ENCODE data around the gene DEFB129.
"Not testable (repeated sequence)": the region's sequence is repeated elsewhere in the genome, so short reads cannot be mapped to it uniquely, and the experiment has no call there.

Gene DEFB129

GRCh38 chr20:226958-227357 is at the start of gene DEFB129:
Gene DEFB129, plus strand, starts transcription at chr20:227258. Its CDS starts 31 bp downstream, at chr20:227289.
- DNase-seq, result no peak

- DNase-seq, result no peak
Observed at GRCh38 chr20:184288-184687, 42.8 kb upstream of the DEFB129 start.

GRCh38 chr20:187733-188132 is 39.3 kb upstream of the DEFB129 start:
- no peak for DNase-seq

GRCh38 chr20:189611-190010 is 37.4 kb upstream of the DEFB129 start, which contains the start of gene DEFB128:
Gene DEFB128, minus strand, starts transcription at chr20:189711. Its CDS starts 88 bp downstream, at chr20:189623.
- no peak for DNase-seq

GRCh38 chr20:198225-198624 is 28.8 kb upstream of the DEFB129 start:
- no peak for DNase-seq

- no peak for DNase-seq
Observed at GRCh38 chr20:199996-200395, 27.1 kb upstream of the DEFB129 start.

GRCh38 chr20:203630-204029 is 23.4 kb upstream of the DEFB129 start:
- DNase-seq, result not testable (repeated sequence)

- no peak for DNase-seq
Observed at GRCh38 chr20:208942-209566, 18.0 kb upstream of the DEFB129 start.

GRCh38 chr20:210809-211502 is 16.1 kb upstream of the DEFB129 start:
- DNase-seq, result no peak

GRCh38 chr20:214383-214782 is 12.7 kb upstream of the DEFB129 start:
- DNase-seq, result no peak

- DNase-seq, result no peak
Observed at GRCh38 chr20:215796-216195, 11.3 kb upstream of the DEFB129 start.

GRCh38 chr20:217266-217665 is 9.8 kb upstream of the DEFB129 start:
- no peak for DNase-seq

GRCh38 chr20:219290-220115 is 7.6 kb upstream of the DEFB129 start:
- DNase-seq, result no peak

- no peak for DNase-seq
Observed at GRCh38 chr20:221258-221830, 5.7 kb upstream of the DEFB129 start.

- not testable (repeated sequence) for DNase-seq
Observed at GRCh38 chr20:225879-226278, 1.2 kb upstream of the DEFB129 start.

GRCh38 chr20:227439-228105 is 514 bp downstream of the DEFB129 start:
- DNase-seq, result no peak

GRCh38 chr20:235891-236290 is 8.8 kb downstream of the DEFB129 start:
- DNase-seq, result no peak

- DNase-seq, result no peak
Observed at GRCh38 chr20:237489-237888, 10.4 kb downstream of the DEFB129 start.

- no peak for DNase-seq
Observed at GRCh38 chr20:237929-238328, 10.9 kb downstream of the DEFB129 start.

GRCh38 chr20:242905-243304 is 15.8 kb downstream of the DEFB129 start:
- no peak for DNase-seq

GRCh38 chr20:251354-251753 is 24.3 kb downstream of the DEFB129 start:
- no peak for DNase-seq

GRCh38 chr20:252801-253200 is 25.7 kb downstream of the DEFB129 start:
- DNase-seq, result no peak

- not testable (repeated sequence) for DNase-seq
Observed at GRCh38 chr20:253447-253846, 26.4 kb downstream of the DEFB129 start.
